Gastrocnemius medialis (tissue), 4 donors: ENCODE measurements around the gene ANKMY1. TPM values are rescaled to one million over a fixed set of nuclear protein-coding genes. Genes with fewer than 3 reads are reported as not detected.

Experiments used
- ATAC-seq, 2 donors: fragments of 150-250 bp; one replicate each; pipeline ENCODE4 v1.9.1; 2016
- DNase-seq, 2 donors: peaks; one replicate each; pipeline ENCODE4 v3.0.0-alpha.2; 2019
- H3K27ac ChIP-seq, 4 donors: fragments of 200-600 bp; sonication (generic); 1 replicate in 1 of 4; 2 replicates in 3 of 4; pipeline ENCODE4 v1.5.1; 2016 to 2018; ENCODE audit warnings: mild to moderate bottlenecking in 2 of 4, moderate library complexity in 1 of 4
- H3K27me3 ChIP-seq, 3 donors: fragments of 200-600 bp; sonication (generic) in 2 of 3; 1 replicate in 1 of 3; 2 replicates in 2 of 3; pipeline versions ENCODE4 v1.5.1 to v1.6.0; 2016 to 2019; ENCODE audit warnings: mild to moderate bottlenecking in 1 of 3, moderate library complexity in 1 of 3
- H3K36me3 ChIP-seq, 2 donors: fragments of 200-600 bp; sonication (generic) in 1 of 2; one replicate each; pipeline ENCODE4 v1.5.1; 2017 to 2018
- H3K4me1 ChIP-seq, 2 donors: fragments of 200-600 bp; sonication (generic) in 1 of 2; one replicate each; pipeline ENCODE4 v1.5.1; 2016 to 2017; ENCODE audit warnings: mild to moderate bottlenecking in 2 of 2
- H3K4me3 ChIP-seq, 4 donors: fragments of 200-600 bp; sonication (generic) in 3 of 4; 1 replicate in 1 of 4; 2 replicates in 3 of 4; pipeline ENCODE4 v1.5.1; 2016 to 2019; ENCODE audit warnings: mild to moderate bottlenecking in 2 of 4
- H3K9me3 ChIP-seq, 3 donors: fragments of 200-600 bp; sonication (generic) in 2 of 3; 1 replicate in 1 of 3; 2 replicates in 2 of 3; pipeline ENCODE4 v1.5.1; 2016 to 2019
- CTCF ChIP-seq, 5 experiments: fragments of 450-650 bp in 3 of 5; fragments of 200-600 bp in 2 of 5; sonication (generic) in 2 of 5; IDR thresholded peaks in 4 of 5; conservative IDR thresholded peaks in 1 of 5; 1 replicate in 4 of 5; 2 replicates in 1 of 5; pipeline ENCODE4 v1.5.1; 2016 to 2019; ENCODE audit warnings: antibody characterized with exemption in 5 of 5, mild to moderate bottlenecking in 3 of 5, moderate library complexity in 3 of 5
- POLR2A ChIP-seq, 2 donors: fragments of 450-650 bp; IDR thresholded peaks; one replicate each; pipeline ENCODE4 v1.6.1; 2017; ENCODE audit warnings: antibody characterized with exemption in 2 of 2, mild to moderate bottlenecking in 2 of 2, moderate library complexity in 2 of 2
- in situ Hi-C, 4 donors: fragments of 200-750 bp; cut with MboI; loops; one replicate each; pipeline versions ENCODE4 v1.15.0 to v1.8.0; 2017; ENCODE audit warnings: low sequenced_read_pairs in 4 of 4
- intact Hi-C: fragments of 100-400 bp; cut with DNase I; formaldehyde crosslinking; loops from one replicate; pipeline ENCODE4 v1.15.1; 2023; ENCODE audit warnings: low total_unique reads
- total RNA-seq, 4 donors: library from RNA; depleted of rRNA; stranded (reverse); fragments of >200 nt; gene quantifications; one replicate each; pipeline versions ENCODE4 v1.1.0 to v1.2.3, GENCODE V29; 2016

Gene ANKMY1
- total RNA-seq, 4 donors from 2014 or later: 3.3 to 9.0 (median 5.6) TPM

- Histone ChIP-seq H3K27ac (no peak overlapping the region), H3K9me3 (no peaks in the 10 kb centered on the region), H3K4me3 (no peak overlapping the region), H3K27me3 (no peaks in the 10 kb centered on the region), H3K4me1 (peaks cover 0 to 6% of the 10 kb centered on the region in 2 donors), H3K36me3 (peaks cover 0 to 5% of the 10 kb centered on the region in 2 donors)
- ATAC-seq (no peak), DNase-seq (no peak)
- in situ Hi-C loops: no loop called here
- TF ChIP-seq CTCF (IDR thresholded peaks at IDR 0.05 in 4 of 5, conservative IDR thresholded peaks at IDR 0.05 in 1 of 5): no peak
- no peak for TF ChIP-seq POLR2A (IDR thresholded peaks at IDR 0.05)
- intact Hi-C loops: no loop called here
Observed at GRCh38 chr2:240603846-240604245, 46.1 kb upstream of the ANKMY1 start.

GRCh38 chr2:240603081-240603835 is 45.5 kb upstream of the ANKMY1 start:
- H3K27ac ChIP-seq: no peak overlapping the region
- intact Hi-C loops (no loop called here), in situ Hi-C loops (no loop called here)
- H3K4me3 ChIP-seq: no peak overlapping the region
- peaks cover 0 to 6% of the 10 kb centered on the region in 2 donors for H3K4me1 ChIP-seq
- no peak for ATAC-seq
- DNase-seq: no peak
- H3K9me3 ChIP-seq: no peaks in the 10 kb centered on the region
- no peaks in the 10 kb centered on the region for H3K27me3 ChIP-seq
- H3K36me3 ChIP-seq: peaks cover 0 to 9% of the 10 kb centered on the region in 2 donors
- TF ChIP-seq POLR2A (IDR thresholded peaks at IDR 0.05) (no peak), CTCF (IDR thresholded peaks at IDR 0.05 in 4 of 5, conservative IDR thresholded peaks at IDR 0.05 in 1 of 5) (no peak)

- TF ChIP-seq CTCF (IDR thresholded peaks at IDR 0.05 in 4 of 5, conservative IDR thresholded peaks at IDR 0.05 in 1 of 5) (no peak), POLR2A (IDR thresholded peaks at IDR 0.05) (no peak)
- Histone ChIP-seq H3K4me1 (peaks cover 0 to 6% of the 10 kb centered on the region in 2 donors), H3K9me3 (no peaks in the 10 kb centered on the region), H3K4me3 (no peak overlapping the region), H3K27ac (no peak overlapping the region), H3K27me3 (no peaks in the 10 kb centered on the region), H3K36me3 (peaks cover 0 to 17% of the 10 kb centered on the region in 2 donors)
- in situ Hi-C loops (no loop called here), intact Hi-C loops (no loop called here)
- ATAC-seq: no peak
- peak in 1 of 2 donors; percentile 10 for DNase-seq
Observed at GRCh38 chr2:240602266-240603050, 44.7 kb upstream of the ANKMY1 start.

- H3K4me3 ChIP-seq: no peak overlapping the region
- peaks cover 0 to 18% of the 10 kb centered on the region in 2 donors for H3K36me3 ChIP-seq
- ATAC-seq (no peak), DNase-seq (peak in 1 of 2 donors; percentile 2)
- intact Hi-C loops: no loop called here
- in situ Hi-C loops: no loop called here
- H3K27me3 ChIP-seq: no peaks in the 10 kb centered on the region
- no peak overlapping the region for H3K27ac ChIP-seq
- H3K9me3 ChIP-seq: no peaks in the 10 kb centered on the region
- H3K4me1 ChIP-seq: peaks cover 0 to 7% of the 10 kb centered on the region in 2 donors
- TF ChIP-seq POLR2A (IDR thresholded peaks at IDR 0.05) (no peak), CTCF (IDR thresholded peaks at IDR 0.05 in 4 of 5, conservative IDR thresholded peaks at IDR 0.05 in 1 of 5) (no peak)
Observed at GRCh38 chr2:240601831-240602160, 44.0 kb upstream of the ANKMY1 start.
